Measurements from ENCODE around the gene SCNN1G. TPM values are rescaled to one million over a fixed set of nuclear protein-coding genes. Genes with fewer than 3 reads are reported as not detected.
A peak's percentile ranks its signal among the peaks of the same experiment; 100 is the strongest.

The SCNN1G gene
- total and polyA plus RNA-seq, 9 of the 15 experiments (the other 6 are each of a cell fraction or from before 2014, with no cell fraction given) = not detected

DNA sequence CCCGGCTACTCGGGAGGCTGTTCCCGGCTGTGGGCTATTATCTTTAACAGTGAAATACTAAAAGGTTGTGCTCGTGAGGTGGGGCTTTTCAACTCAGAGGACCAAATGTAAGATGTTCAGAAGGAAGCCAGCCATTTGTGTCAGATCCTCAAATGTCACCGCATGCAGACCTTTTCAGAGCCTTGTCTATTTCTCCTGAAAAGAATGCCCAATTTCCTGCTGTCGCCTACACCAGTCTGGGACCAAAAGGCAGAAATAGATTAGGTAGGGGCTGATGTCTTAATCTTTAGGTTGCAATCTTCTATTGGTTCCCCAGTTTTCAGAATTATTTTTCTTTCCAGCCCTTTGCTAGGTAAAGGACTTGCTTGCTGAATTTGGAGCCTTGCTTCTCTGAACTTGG is 24.4 kb upstream of the SCNN1G start:
- Histone ChIP-seq H3K9me1 (ENCODE audit: control insufficient read depth, insufficient read depth, low read length) (no peaks in the 10 kb centered on the region), H3K4me1 (replicated peaks in 1 of 2; ENCODE audit: control insufficient read depth in 2 of 2, insufficient read depth in 2 of 2, low read length in 2 of 2) (no peaks in the 10 kb centered on the region), H2AFZ (ENCODE audit: low read depth, low read length) (no peak overlapping the region), H3K9me3 (replicated peaks; ENCODE audit: control insufficient read depth, insufficient read depth, low read depth, low read length) (peaks cover 4% of the 10 kb centered on the region; the same call in 1 of the 2 replicates), H3K4me2 (ENCODE audit: insufficient read depth, low read length) (no peak overlapping the region), H3K27ac (ENCODE audit: extremely low read depth, low read depth, low read length) (no peak overlapping the region), H3K4me3 (no peak overlapping the region), H3K9ac (ENCODE audit: insufficient read depth in 1 of 2, low read depth in 2 of 2, low read length in 2 of 2) (no peak overlapping the region), H4K20me1 (replicated peaks; ENCODE audit: control insufficient read depth, insufficient read depth, low read length) (no peaks in the 10 kb centered on the region), H3K36me3 (ENCODE audit: control insufficient read depth, insufficient read depth, low read length) (no peaks in the 10 kb centered on the region), H3K79me2 (ENCODE audit: control insufficient read depth, insufficient read depth, low read length) (no peaks in the 10 kb centered on the region), H3K27me3 (ENCODE audit: control insufficient read depth in 2 of 2, insufficient read depth in 2 of 2, low read length in 2 of 2) (peaks cover 5 to 21% of the 10 kb centered on the region in 2 experiments; a peak in 4 of 5 replicates)
- POLR2A ChIA-PET = no interaction called here
- peak; percentile 48 for TF ChIP-seq RBM25 (IDR thresholded peaks at IDR 0.05; ENCODE audit: low read depth, low read length, severe bottlenecking)
- no peak for TF ChIP-seq PTBP1 (IDR thresholded peaks at IDR 0.05; ENCODE audit: low read depth, low read length)
- TF ChIP-seq, protein P1, sequence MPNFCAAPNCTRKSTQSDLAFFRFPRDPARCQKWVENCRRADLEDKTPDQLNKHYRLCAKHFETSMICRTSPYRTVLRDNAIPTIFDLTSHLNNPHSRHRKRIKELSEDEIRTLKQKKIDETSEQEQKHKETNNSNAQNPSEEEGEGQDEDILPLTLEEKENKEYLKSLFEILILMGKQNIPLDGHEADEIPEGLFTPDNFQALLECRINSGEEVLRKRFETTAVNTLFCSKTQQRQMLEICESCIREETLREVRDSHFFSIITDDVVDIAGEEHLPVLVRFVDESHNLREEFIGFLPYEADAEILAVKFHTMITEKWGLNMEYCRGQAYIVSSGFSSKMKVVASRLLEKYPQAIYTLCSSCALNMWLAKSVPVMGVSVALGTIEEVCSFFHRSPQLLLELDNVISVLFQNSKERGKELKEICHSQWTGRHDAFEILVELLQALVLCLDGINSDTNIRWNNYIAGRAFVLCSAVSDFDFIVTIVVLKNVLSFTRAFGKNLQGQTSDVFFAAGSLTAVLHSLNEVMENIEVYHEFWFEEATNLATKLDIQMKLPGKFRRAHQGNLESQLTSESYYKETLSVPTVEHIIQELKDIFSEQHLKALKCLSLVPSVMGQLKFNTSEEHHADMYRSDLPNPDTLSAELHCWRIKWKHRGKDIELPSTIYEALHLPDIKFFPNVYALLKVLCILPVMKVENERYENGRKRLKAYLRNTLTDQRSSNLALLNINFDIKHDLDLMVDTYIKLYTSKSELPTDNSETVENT (CRISPR knock-in tag; IDR thresholded peaks at IDR 0.05) = no peak
- no peak for TF ChIP-seq MEF2A (IDR thresholded peaks at IDR 0.05; ENCODE audit: control insufficient read depth, low read depth, low read length)
- no peak for TF ChIP-seq HDGF (IDR thresholded peaks at IDR 0.05)
- TF ChIP-seq, protein P2, sequence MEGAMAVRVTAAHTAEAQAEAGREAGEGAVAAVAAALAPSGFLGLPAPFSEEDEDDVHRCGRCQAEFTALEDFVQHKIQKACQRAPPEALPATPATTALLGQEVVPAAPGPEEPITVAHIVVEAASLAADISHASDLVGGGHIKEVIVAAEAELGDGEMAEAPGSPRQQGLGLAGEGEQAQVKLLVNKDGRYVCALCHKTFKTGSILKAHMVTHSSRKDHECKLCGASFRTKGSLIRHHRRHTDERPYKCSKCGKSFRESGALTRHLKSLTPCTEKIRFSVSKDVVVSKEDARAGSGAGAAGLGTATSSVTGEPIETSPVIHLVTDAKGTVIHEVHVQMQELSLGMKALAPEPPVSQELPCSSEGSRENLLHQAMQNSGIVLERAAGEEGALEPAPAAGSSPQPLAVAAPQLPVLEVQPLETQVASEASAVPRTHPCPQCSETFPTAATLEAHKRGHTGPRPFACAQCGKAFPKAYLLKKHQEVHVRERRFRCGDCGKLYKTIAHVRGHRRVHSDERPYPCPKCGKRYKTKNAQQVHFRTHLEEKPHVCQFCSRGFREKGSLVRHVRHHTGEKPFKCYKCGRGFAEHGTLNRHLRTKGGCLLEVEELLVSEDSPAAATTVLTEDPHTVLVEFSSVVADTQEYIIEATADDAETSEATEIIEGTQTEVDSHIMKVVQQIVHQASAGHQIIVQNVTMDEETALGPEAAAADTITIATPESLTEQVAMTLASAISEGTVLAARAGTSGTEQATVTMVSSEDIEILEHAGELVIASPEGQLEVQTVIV (CRISPR knock-in tag; IDR thresholded peaks at IDR 0.05; ENCODE audit: borderline replicate concordance) = no peak
- TF ChIP-seq ZNF239 (CRISPR knock-in tag; IDR thresholded peaks at IDR 0.05) = peak; percentile 89
- TF ChIP-seq CAMTA2 (CRISPR knock-in tag; conservative IDR thresholded peaks at IDR 0.05) = no peak
- FAIRE-seq (no peak), DNase-seq (ENCODE audit: extremely low read depth in 1 of 4, low spot score in 3 of 4) (no peak), ATAC-seq (no peak)
- 23% methylated on average over 6 of the region's 6 CpGs for WGBS (ENCODE audit: insufficient coverage, low coverage, missing lambda C conversion rate)
- intact Hi-C loops (cut with micrococcal nuclease) = no loop called here
- in situ Hi-C loops (cut with MboI) = no loop called here
- CTCF ChIA-PET (ENCODE audit: low intra/inter-chr PET ratio) = no interaction called here
- BruUV-seq (replicated peaks) = no TSS peak
